ENCODE measurements around the gene STAT2. TPM values are rescaled to one million over a fixed set of nuclear protein-coding genes. Genes with fewer than 3 reads are reported as not detected.
"Not testable (repeated sequence)": the region's sequence is repeated elsewhere in the genome, so short reads cannot be mapped to it uniquely, and the experiment has no call there.

STAT2 gene
- polyA plus RNA-seq, 3 donors from 2014 or later: 49.5 to 78.1 (median 61.4) TPM

- peaks cover 14 to 21% (median 16%) of the 10 kb centered on the region in 3 donors for H3K27me3 Mint-ChIP-seq (ENCODE audit: low read depth in 3 of 3)
- H3K27ac Mint-ChIP-seq: peak overlapping the region in 3 of 6 donors; percentile 5 to 34 (median 32)
- H3K4me3 Mint-ChIP-seq: no peak overlapping the region
- DNase-seq: no peak
- peaks cover 17 to 30% of the 10 kb centered on the region in 2 donors for H3K4me1 Mint-ChIP-seq
- no peaks in the 10 kb centered on the region for H3K9me3 Mint-ChIP-seq
- H3K36me3 Mint-ChIP-seq: peaks cover 11 to 17% (median 11%) of the 10 kb centered on the region in 3 donors
Measured at GRCh38 chr12:56330936-56331490, 28.9 kb downstream of the STAT2 start.

- H3K4me1 Mint-ChIP-seq: no peaks in the 10 kb centered on the region
- H3K4me3 Mint-ChIP-seq: no peak overlapping the region
- H3K36me3 Mint-ChIP-seq: peaks cover 30 to 52% (median 34%) of the 10 kb centered on the region in 3 donors
- DNase-seq: no peak
- H3K9me3 Mint-ChIP-seq: no peaks in the 10 kb centered on the region
- H3K27ac Mint-ChIP-seq: no peak overlapping the region
- peaks cover 0 to 4% (median 0%) of the 10 kb centered on the region in 3 donors for H3K27me3 Mint-ChIP-seq (ENCODE audit: low read depth in 3 of 3)
Measured at GRCh38 chr12:56326533-56326932, 33.4 kb downstream of the STAT2 start.

DNA sequence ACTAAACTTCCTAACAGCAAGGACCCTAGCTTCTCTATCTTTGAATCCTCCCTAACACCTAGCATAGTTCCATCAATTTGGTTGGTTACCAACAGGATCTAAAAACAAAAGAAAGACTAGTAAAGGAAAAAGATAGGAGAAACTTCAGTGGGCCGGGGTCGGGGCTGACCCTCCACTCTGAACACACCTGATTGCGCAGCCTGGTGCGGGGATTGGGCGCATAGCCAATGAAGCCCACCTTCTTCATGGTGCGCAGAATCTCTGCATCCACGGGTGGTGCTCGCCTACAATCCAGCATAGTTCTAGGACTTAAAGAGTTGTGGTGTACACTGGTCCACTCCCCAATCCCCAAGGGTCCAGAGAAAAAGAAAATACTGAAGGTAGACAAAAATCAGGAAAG is 33.8 kb downstream of the STAT2 start:
- no peak overlapping the region for H3K27ac Mint-ChIP-seq
- H3K36me3 Mint-ChIP-seq: peaks cover 30 to 52% (median 34%) of the 10 kb centered on the region in 3 donors
- peaks cover 0 to 2% (median 0%) of the 10 kb centered on the region in 3 donors for H3K27me3 Mint-ChIP-seq (ENCODE audit: low read depth in 3 of 3)
- H3K4me3 Mint-ChIP-seq: no peak overlapping the region
- H3K4me1 Mint-ChIP-seq: no peaks in the 10 kb centered on the region
- no peaks in the 10 kb centered on the region for H3K9me3 Mint-ChIP-seq
- DNase-seq: no peak

DNA sequence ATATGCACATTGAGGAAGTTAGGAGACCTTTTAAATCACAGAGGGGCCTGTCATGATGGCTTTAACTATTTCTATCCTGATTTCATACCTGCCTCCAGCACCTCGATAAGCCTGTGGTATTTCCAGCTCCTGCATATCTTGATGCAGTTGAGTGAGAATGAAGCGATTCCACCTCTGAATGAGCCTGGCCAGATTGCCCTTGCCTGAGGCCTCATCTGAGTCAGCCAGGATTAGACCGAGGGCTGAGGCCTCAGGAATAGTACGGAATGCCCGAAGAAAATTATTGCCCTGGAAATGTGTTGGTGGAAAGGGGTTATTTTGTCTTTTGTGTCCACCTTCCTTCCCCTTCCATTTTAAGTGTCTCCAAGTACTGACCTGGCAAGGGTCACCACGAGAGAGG is 35.7 kb downstream of the STAT2 start:
- no peak for DNase-seq
- H3K4me1 Mint-ChIP-seq: no peaks in the 10 kb centered on the region
- peaks cover 0 to 2% (median 0%) of the 10 kb centered on the region in 3 donors for H3K27me3 Mint-ChIP-seq (ENCODE audit: low read depth in 3 of 3)
- H3K4me3 Mint-ChIP-seq: no peak overlapping the region
- peaks cover 34 to 59% (median 37%) of the 10 kb centered on the region in 3 donors for H3K36me3 Mint-ChIP-seq
- no peaks in the 10 kb centered on the region for H3K9me3 Mint-ChIP-seq
- H3K27ac Mint-ChIP-seq: no peak overlapping the region

GRCh38 chr12:56321610-56322009 is 38.3 kb downstream of the STAT2 start:
- not testable (repeated sequence) for H3K27me3 Mint-ChIP-seq (ENCODE audit: low read depth in 3 of 3); H3K27ac Mint-ChIP-seq
- peaks cover 26 to 51% (median 27%) of the 10 kb centered on the region in 3 donors for H3K36me3 Mint-ChIP-seq

DNA sequence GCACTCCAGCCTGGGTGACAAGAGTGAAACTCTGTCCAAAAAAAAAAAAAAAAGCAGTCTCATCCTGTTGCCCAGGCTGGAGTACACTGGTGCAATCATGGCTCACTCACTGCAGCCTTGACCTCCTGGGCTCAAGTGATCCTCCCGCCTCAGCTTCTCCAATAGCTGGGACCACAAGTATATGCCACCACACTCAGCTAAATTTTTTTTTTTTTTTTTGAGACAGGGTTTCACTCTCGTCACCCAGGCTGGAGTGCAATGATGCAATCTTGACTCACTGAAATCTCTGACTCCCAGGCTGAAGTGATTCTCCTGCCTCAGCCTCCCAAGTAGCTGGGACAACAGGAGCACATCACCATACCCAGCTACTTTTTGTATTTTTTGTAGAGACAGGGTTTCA is 38.9 kb downstream of the STAT2 start:
- H3K9me3 Mint-ChIP-seq: no peaks in the 10 kb centered on the region
- no peak overlapping the region for H3K27ac Mint-ChIP-seq
- peaks cover 23 to 46% (median 26%) of the 10 kb centered on the region in 3 donors for H3K36me3 Mint-ChIP-seq
- peaks cover 5 to 6% of the 10 kb centered on the region in 2 donors for H3K4me1 Mint-ChIP-seq
- no peaks in the 10 kb centered on the region for H3K27me3 Mint-ChIP-seq (ENCODE audit: low read depth in 3 of 3)
- no peak overlapping the region for H3K4me3 Mint-ChIP-seq
- no peak for DNase-seq

More at GRCh38 chr12:56321610-56322009, 38.3 kb downstream of the STAT2 start:
- not testable (repeated sequence) for DNase-seq, H3K4me3 Mint-ChIP-seq, H3K4me1 Mint-ChIP-seq, H3K9me3 Mint-ChIP-seq

GRCh38 chr12:56317675-56318074 is 42.2 kb downstream of the STAT2 start:
- H3K27me3 Mint-ChIP-seq (ENCODE audit: low read depth in 3 of 3): peaks cover 0 to 4% (median 0%) of the 10 kb centered on the region in 3 donors
- no peak overlapping the region for H3K27ac Mint-ChIP-seq
- no peak overlapping the region for H3K4me3 Mint-ChIP-seq
- no peaks in the 10 kb centered on the region for H3K9me3 Mint-ChIP-seq
- peaks cover 4 to 17% (median 8%) of the 10 kb centered on the region in 3 donors for H3K36me3 Mint-ChIP-seq
- peaks cover 20 to 24% of the 10 kb centered on the region in 2 donors for H3K4me1 Mint-ChIP-seq
- DNase-seq: no peak

DNA sequence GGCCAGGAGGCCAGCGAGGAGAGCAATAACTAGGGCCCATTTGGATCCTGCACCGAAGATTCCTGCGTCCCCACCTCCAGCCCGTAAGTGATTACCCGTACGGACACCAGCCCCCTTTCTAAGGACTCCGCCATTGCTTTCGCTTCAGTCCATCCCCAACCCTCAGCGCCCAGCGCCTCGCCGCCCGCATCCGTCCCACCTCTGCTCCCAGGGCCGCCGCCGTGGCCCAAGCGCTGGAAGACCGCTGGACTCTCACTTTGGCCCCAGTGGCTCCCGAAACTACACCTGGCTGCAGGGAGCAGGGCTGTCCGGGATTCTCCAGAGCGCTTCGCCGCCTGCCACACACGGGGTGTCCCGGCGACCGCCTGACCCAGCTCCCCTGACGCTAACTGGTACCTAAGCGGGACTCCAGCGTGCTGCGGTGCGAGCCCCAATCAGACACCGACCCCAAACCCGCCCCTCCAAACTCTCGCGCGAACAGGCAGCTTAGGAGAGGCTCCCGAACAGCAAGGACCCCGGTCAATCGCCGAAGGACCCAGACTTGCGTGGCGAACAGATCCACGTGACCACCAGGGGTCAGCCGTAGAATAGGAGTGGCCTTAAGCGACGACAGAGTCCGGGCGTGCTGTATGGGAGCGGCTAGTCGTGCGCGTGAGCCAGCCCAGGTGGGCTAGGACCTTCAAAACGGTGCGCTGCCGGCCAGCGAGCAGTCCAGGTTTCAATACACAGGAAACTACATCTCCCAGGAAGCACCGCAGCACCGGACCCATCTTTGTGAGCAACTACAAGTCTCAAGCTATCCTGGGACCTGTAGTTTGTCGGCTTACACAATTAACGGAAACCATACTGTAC is 44.1 kb downstream of the STAT2 start, which contains the start of gene CNPY2:
Gene CNPY2 (minus strand): TSS at position 367 of the 852 bp plus-strand sequence. CDS start 771 bp downstream, outside the sequence.
- Mint-ChIP-seq H3K4me3 (peak within 1 kb of the TSS; percentile 97 to 98 (median 98)), H3K9me3 (no peaks in the 10 kb centered on the region), H3K4me1 (peaks cover 20 to 24% of the 10 kb centered on the region in 2 donors), H3K27me3 (ENCODE audit: low read depth in 3 of 3) (peaks cover 0 to 4% (median 0%) of the 10 kb centered on the region in 3 donors), H3K27ac (peak within 1 kb of the TSS; percentile 96 to 99 (median 98)), H3K36me3 (peaks cover 3 to 10% (median 4%) of the 10 kb centered on the region in 3 donors)
- peak; percentile 94 to 96 (median 95) for DNase-seq

GRCh38 chr12:56315249-56315621 is 44.7 kb downstream of the STAT2 start:
- Mint-ChIP-seq H3K4me1 (peaks cover 20 to 24% of the 10 kb centered on the region in 2 donors), H3K27ac (peak overlapping the region; percentile 96 to 99 (median 98)), H3K4me3 (peak overlapping the region; percentile 97 to 98 (median 98)), H3K9me3 (no peaks in the 10 kb centered on the region), H3K27me3 (ENCODE audit: low read depth in 3 of 3) (peaks cover 0 to 4% (median 0%) of the 10 kb centered on the region in 3 donors), H3K36me3 (peaks cover 3 to 10% (median 4%) of the 10 kb centered on the region in 3 donors)
- DNase-seq: no peak

- Mint-ChIP-seq H3K36me3 (peaks cover 4 to 10% (median 5%) of the 10 kb centered on the region in 3 donors), H3K9me3 (no peaks in the 10 kb centered on the region), H3K4me3 (no peak overlapping the region), H3K27ac (no peak overlapping the region), H3K27me3 (ENCODE audit: low read depth in 3 of 3) (peaks cover 0 to 4% (median 0%) of the 10 kb centered on the region in 3 donors), H3K4me1 (peaks cover 15 to 18% of the 10 kb centered on the region in 2 donors)
- DNase-seq: no peak
Measured at GRCh38 chr12:56311003-56311402, 48.9 kb downstream of the STAT2 start.

DNA sequence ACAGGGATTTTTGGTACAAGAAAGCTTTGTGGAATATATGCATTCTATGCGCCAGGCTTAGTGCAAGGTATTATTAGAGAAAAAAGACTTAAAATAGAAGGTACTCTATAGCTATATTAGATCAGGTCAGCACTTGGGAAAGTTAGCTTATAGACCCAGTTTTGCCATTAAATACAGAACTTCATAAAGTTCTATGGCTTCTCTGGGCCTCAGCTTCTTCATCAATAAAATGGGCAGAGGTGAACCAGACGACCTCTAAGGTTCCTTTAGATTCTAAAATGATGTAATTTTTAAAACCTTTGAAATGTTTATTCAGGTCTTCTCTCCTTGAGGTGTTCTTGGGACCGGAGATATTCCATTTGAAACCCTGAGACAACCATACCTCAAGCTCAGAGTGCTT is 51.2 kb downstream of the STAT2 start:
- Mint-ChIP-seq H3K4me3 (no peak overlapping the region), H3K9me3 (no peaks in the 10 kb centered on the region), H3K27me3 (ENCODE audit: low read depth in 3 of 3) (no peaks in the 10 kb centered on the region), H3K4me1 (no peaks in the 10 kb centered on the region), H3K27ac (no peak overlapping the region), H3K36me3 (peaks cover 4 to 10% (median 5%) of the 10 kb centered on the region in 3 donors)
- DNase-seq: no peak

DNA sequence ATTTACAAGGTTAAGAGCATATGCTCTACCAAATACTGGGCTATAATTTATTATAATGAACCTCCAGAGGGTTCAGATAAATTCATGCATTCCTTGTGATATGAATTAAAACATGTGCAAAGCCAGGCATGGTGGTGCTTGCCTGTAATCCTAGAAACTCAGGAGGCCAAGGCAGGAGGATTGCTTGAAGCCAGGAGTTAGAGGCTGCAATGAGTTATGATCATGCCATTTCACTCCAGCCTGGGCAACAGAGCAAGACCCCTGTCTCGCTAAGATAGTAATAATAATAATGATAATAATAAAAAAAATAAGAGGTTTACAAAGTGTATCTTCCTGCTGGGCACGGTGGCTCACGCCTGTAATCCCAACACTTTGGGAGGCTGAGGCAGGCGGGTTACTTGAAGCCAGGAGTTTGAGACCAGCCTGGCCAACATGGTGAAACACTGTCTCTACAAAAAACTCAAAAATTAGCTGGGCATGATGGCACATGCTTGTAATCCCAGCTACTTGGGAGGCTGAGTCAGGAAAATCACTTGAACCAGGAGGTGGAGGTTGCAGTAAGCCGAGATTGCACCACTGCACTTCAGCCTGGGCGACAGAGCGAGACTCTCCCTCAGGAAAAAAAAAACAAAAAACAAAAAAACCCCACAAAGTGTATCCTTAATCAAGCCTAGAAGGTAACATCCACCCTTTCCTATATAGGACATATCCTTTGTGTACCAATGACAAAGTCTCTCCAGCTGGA is 52.5 kb downstream of the STAT2 start:
- H3K4me3 Mint-ChIP-seq: no peak overlapping the region
- H3K27ac Mint-ChIP-seq: no peak overlapping the region
- peaks cover under 1 to 2% of the 10 kb centered on the region in 2 donors for H3K4me1 Mint-ChIP-seq
- no peak for DNase-seq
- peaks cover 4 to 10% (median 5%) of the 10 kb centered on the region in 3 donors for H3K36me3 Mint-ChIP-seq
- H3K9me3 Mint-ChIP-seq: no peaks in the 10 kb centered on the region
- no peaks in the 10 kb centered on the region for H3K27me3 Mint-ChIP-seq (ENCODE audit: low read depth in 3 of 3)

GRCh38 chr12:56304872-56305590 is 54.9 kb downstream of the STAT2 start:
- Mint-ChIP-seq H3K27ac (peak overlapping the region in 1 of 6 donors; percentile 13), H3K4me3 (no peak overlapping the region), H3K4me1 (peaks cover 15 to 25% of the 10 kb centered on the region in 2 donors), H3K27me3 (ENCODE audit: low read depth in 3 of 3) (peaks cover 0 to 3% (median 1%) of the 10 kb centered on the region in 3 donors), H3K9me3 (no peaks in the 10 kb centered on the region), H3K36me3 (peaks cover 3 to 8% (median 4%) of the 10 kb centered on the region in 3 donors)
- no peak for DNase-seq

Measured in immature natural killer cell (primary cell).